ENCODE measurements around the gene MTERF4. TPM values are rescaled to one million over a fixed set of nuclear protein-coding genes. Genes with fewer than 3 reads are reported as not detected.

MTERF4 gene
- total and polyA plus RNA-seq, 5 donors from 2014 or later, result 50.0 to 105 (median 65.1) TPM

GRCh38 chr2:241125626-241126025 lies 23.5 kb upstream of the MTERF4 start:
- Histone ChIP-seq H3K4me1 (ENCODE audit: control insufficient read depth, insufficient read depth, low read length, poor library complexity, severe bottlenecking) (peaks cover 49% of the 10 kb centered on the region), H3K27ac (ENCODE audit: insufficient read depth, low read length, poor library complexity, severe bottlenecking) (peak overlapping the region; percentile 79)
- H3K4me3 Mint-ChIP-seq, result peak overlapping the region in 3 of 4 donors; percentile 46 to 63 (median 61)

GRCh38 chr2:241123816-241124536 lies 21.9 kb upstream of the MTERF4 start:
- ATAC-seq (ENCODE audit: low read depth in 2 of 2) (peak; percentile 89 to 91), DNase-seq (peak; percentile 55 to 82 (median 70))
- no peaks in the 10 kb centered on the region for H3K9me3 ChIP-seq (ENCODE audit: control insufficient read depth in 2 of 2, low read length in 2 of 2)
- H3K27me3 ChIP-seq (ENCODE audit: control insufficient read depth, insufficient read depth, low read length), result no peaks in the 10 kb centered on the region
- peak overlapping the region; percentile 89 to 94 (median 94) for H3K27ac Mint-ChIP-seq
- H3K27me3 Mint-ChIP-seq, result no peaks in the 10 kb centered on the region
- peaks cover 13% of the 10 kb centered on the region for H3K36me3 ChIP-seq (ENCODE audit: control insufficient read depth, insufficient read depth, low read length)
- H3K36me3 Mint-ChIP-seq, result peaks cover 29% of the 10 kb centered on the region
- H3K4me3 Mint-ChIP-seq, result peak overlapping the region; percentile 81 to 89 (median 83)
- H3K9me3 Mint-ChIP-seq, result peaks cover 0 to 2% (median 0%) of the 10 kb centered on the region in 7 donors
- H3K4me1 Mint-ChIP-seq, result peaks cover 11 to 58% (median 26%) of the 10 kb centered on the region in 4 donors
- peaks cover 49% of the 10 kb centered on the region for H3K4me1 ChIP-seq (ENCODE audit: control insufficient read depth, insufficient read depth, low read length, poor library complexity, severe bottlenecking)
- H3K4me3 ChIP-seq (ENCODE audit: low read depth, low read length), result peak overlapping the region; percentile 44
- peak overlapping the region; percentile 67 for H3K27ac ChIP-seq (ENCODE audit: insufficient read depth, low read length, poor library complexity, severe bottlenecking)

More at GRCh38 chr2:241125626-241126025, 23.5 kb upstream of the MTERF4 start:
- Mint-ChIP-seq H3K36me3 (peaks cover 28% of the 10 kb centered on the region), H3K27ac (peak overlapping the region; percentile 76 to 91 (median 83)), H3K4me1 (peaks cover 11 to 61% (median 24%) of the 10 kb centered on the region in 4 donors), H3K9me3 (peaks cover 0 to 2% (median 0%) of the 10 kb centered on the region in 7 donors), H3K27me3 (no peaks in the 10 kb centered on the region)
- no peaks in the 10 kb centered on the region for H3K9me3 ChIP-seq (ENCODE audit: control insufficient read depth in 2 of 2, low read length in 2 of 2)
- ATAC-seq (ENCODE audit: low read depth in 2 of 2) (no peak), DNase-seq (peak in 2 of 3 donors; percentile 24 to 52)
- peaks cover 11% of the 10 kb centered on the region for H3K36me3 ChIP-seq (ENCODE audit: control insufficient read depth, insufficient read depth, low read length)
- no peak overlapping the region for H3K4me3 ChIP-seq (ENCODE audit: low read depth, low read length)
- no peaks in the 10 kb centered on the region for H3K27me3 ChIP-seq (ENCODE audit: control insufficient read depth, insufficient read depth, low read length)

GRCh38 chr2:241122376-241123002 lies 20.4 kb upstream of the MTERF4 start:
- Mint-ChIP-seq H3K27ac (no peak overlapping the region), H3K27me3 (no peaks in the 10 kb centered on the region), H3K9me3 (peaks cover 0 to 1% (median 0%) of the 10 kb centered on the region in 7 donors), H3K36me3 (peaks cover 32% of the 10 kb centered on the region), H3K4me3 (no peak overlapping the region), H3K4me1 (peaks cover 11 to 44% (median 21%) of the 10 kb centered on the region in 4 donors)
- DNase-seq (no peak), ATAC-seq (ENCODE audit: low read depth in 2 of 2) (no peak)
- Histone ChIP-seq H3K9me3 (ENCODE audit: control insufficient read depth in 2 of 2, low read length in 2 of 2) (no peaks in the 10 kb centered on the region), H3K36me3 (ENCODE audit: control insufficient read depth, insufficient read depth, low read length) (peaks cover 13% of the 10 kb centered on the region), H3K4me1 (ENCODE audit: control insufficient read depth, insufficient read depth, low read length, poor library complexity, severe bottlenecking) (peaks cover 37% of the 10 kb centered on the region), H3K4me3 (ENCODE audit: low read depth, low read length) (no peak overlapping the region), H3K27ac (ENCODE audit: insufficient read depth, low read length, poor library complexity, severe bottlenecking) (no peak overlapping the region), H3K27me3 (ENCODE audit: control insufficient read depth, insufficient read depth, low read length) (no peaks in the 10 kb centered on the region)

GRCh38 chr2:241121008-241121407 lies 18.9 kb upstream of the MTERF4 start:
- no peak overlapping the region for H3K4me3 ChIP-seq (ENCODE audit: low read depth, low read length)
- no peaks in the 10 kb centered on the region for H3K9me3 ChIP-seq (ENCODE audit: control insufficient read depth in 2 of 2, low read length in 2 of 2)
- peaks cover 22% of the 10 kb centered on the region for H3K4me1 ChIP-seq (ENCODE audit: control insufficient read depth, insufficient read depth, low read length, poor library complexity, severe bottlenecking)
- peaks cover 11 to 33% (median 16%) of the 10 kb centered on the region in 4 donors for H3K4me1 Mint-ChIP-seq
- H3K36me3 ChIP-seq (ENCODE audit: control insufficient read depth, insufficient read depth, low read length), result peaks cover 18% of the 10 kb centered on the region
- H3K36me3 Mint-ChIP-seq, result peaks cover 36% of the 10 kb centered on the region
- H3K27ac ChIP-seq (ENCODE audit: insufficient read depth, low read length, poor library complexity, severe bottlenecking), result no peak overlapping the region
- H3K27me3 ChIP-seq (ENCODE audit: control insufficient read depth, insufficient read depth, low read length), result no peaks in the 10 kb centered on the region
- ATAC-seq (ENCODE audit: low read depth in 2 of 2) (no peak), DNase-seq (no peak)
- no peaks in the 10 kb centered on the region for H3K27me3 Mint-ChIP-seq
- no peak overlapping the region for H3K4me3 Mint-ChIP-seq
- H3K27ac Mint-ChIP-seq, result peak overlapping the region in 1 of 3 donors; percentile 44
- H3K9me3 Mint-ChIP-seq, result peaks cover 0 to 1% (median 0%) of the 10 kb centered on the region in 7 donors

GRCh38 chr2:241120440-241120839 lies 18.4 kb upstream of the MTERF4 start:
- peaks cover 11 to 28% (median 14%) of the 10 kb centered on the region in 4 donors for H3K4me1 Mint-ChIP-seq
- no peak overlapping the region for H3K4me3 Mint-ChIP-seq
- Histone ChIP-seq H3K36me3 (ENCODE audit: control insufficient read depth, insufficient read depth, low read length) (peaks cover 18% of the 10 kb centered on the region), H3K4me3 (ENCODE audit: low read depth, low read length) (no peak overlapping the region), H3K27ac (ENCODE audit: insufficient read depth, low read length, poor library complexity, severe bottlenecking) (no peak overlapping the region), H3K27me3 (ENCODE audit: control insufficient read depth, insufficient read depth, low read length) (no peaks in the 10 kb centered on the region), H3K4me1 (ENCODE audit: control insufficient read depth, insufficient read depth, low read length, poor library complexity, severe bottlenecking) (peaks cover 17% of the 10 kb centered on the region), H3K9me3 (ENCODE audit: control insufficient read depth in 2 of 2, low read length in 2 of 2) (no peaks in the 10 kb centered on the region)
- H3K9me3 Mint-ChIP-seq, result peaks cover 0 to 1% (median 0%) of the 10 kb centered on the region in 7 donors
- ATAC-seq (ENCODE audit: low read depth in 2 of 2), result no peak
- peaks cover 38% of the 10 kb centered on the region for H3K36me3 Mint-ChIP-seq
- DNase-seq, result no peak
- no peaks in the 10 kb centered on the region for H3K27me3 Mint-ChIP-seq
- peak overlapping the region in 1 of 3 donors; percentile 60 for H3K27ac Mint-ChIP-seq

GRCh38 chr2:241118737-241119505 lies 16.8 kb upstream of the MTERF4 start:
- Histone ChIP-seq H3K9me3 (ENCODE audit: control insufficient read depth in 2 of 2, low read length in 2 of 2) (no peaks in the 10 kb centered on the region), H3K27ac (ENCODE audit: insufficient read depth, low read length, poor library complexity, severe bottlenecking) (no peak overlapping the region), H3K4me1 (ENCODE audit: control insufficient read depth, insufficient read depth, low read length, poor library complexity, severe bottlenecking) (peaks cover 8% of the 10 kb centered on the region), H3K4me3 (ENCODE audit: low read depth, low read length) (no peak overlapping the region), H3K27me3 (ENCODE audit: control insufficient read depth, insufficient read depth, low read length) (no peaks in the 10 kb centered on the region), H3K36me3 (ENCODE audit: control insufficient read depth, insufficient read depth, low read length) (peaks cover 31% of the 10 kb centered on the region)
- no peak for ATAC-seq (ENCODE audit: low read depth in 2 of 2)
- no peak overlapping the region for H3K4me3 Mint-ChIP-seq
- no peaks in the 10 kb centered on the region for H3K27me3 Mint-ChIP-seq
- peaks cover 52% of the 10 kb centered on the region for H3K36me3 Mint-ChIP-seq
- H3K4me1 Mint-ChIP-seq, result peaks cover 8 to 23% (median 14%) of the 10 kb centered on the region in 4 donors
- DNase-seq, result no peak
- no peak overlapping the region for H3K27ac Mint-ChIP-seq
- peaks cover 0 to 1% (median 0%) of the 10 kb centered on the region in 7 donors for H3K9me3 Mint-ChIP-seq
